Mesenchymal stem cell (in vitro differentiated cells and primary cell): ENCODE data around the gene VARS1.
"Not testable (repeated sequence)": the region's sequence is repeated elsewhere in the genome, so short reads cannot be mapped to it uniquely, and the experiment has no call there.

ENCODE experiments used
- DNase-seq: peaks from one replicate; pipeline ENCODE4 v3.0.0-alpha.2; 2013
- H2AFZ ChIP-seq: one replicate; pipeline ENCODE4 v1.6.1; 2013; ENCODE audit warnings: low read depth, mild to moderate bottlenecking, control low read depth, inconsistent platforms, low read length, moderate library complexity
- H2AK5ac ChIP-seq: 2 replicates; pipeline ENCODE4 v1.6.1; 2013; ENCODE audit warnings: low read length, moderate library complexity, mild to moderate bottlenecking, inconsistent platforms; ENCODE audit not compliant: severe bottlenecking
- H2BK120ac ChIP-seq: one replicate; pipeline ENCODE4 v1.6.1; 2013; ENCODE audit warnings: low read depth, mild to moderate bottlenecking, inconsistent platforms, low read length, moderate library complexity
- H2BK12ac ChIP-seq, 2 experiments: one replicate each; pipeline ENCODE4 v1.6.1; 2013; ENCODE audit warnings: inconsistent platforms in 2 of 2, low read length in 2 of 2, mild to moderate bottlenecking in 2 of 2, moderate library complexity in 2 of 2, control low read depth in 1 of 2
- H2BK15ac ChIP-seq: one replicate; pipeline ENCODE4 v1.6.1; 2013; ENCODE audit warnings: mild to moderate bottlenecking, low read depth, inconsistent platforms; ENCODE audit not compliant: poor library complexity, severe bottlenecking
- H2BK5ac ChIP-seq: 2 replicates; pipeline ENCODE4 v1.6.1; 2013; ENCODE audit warnings: low read depth, mild to moderate bottlenecking, low read length, control low read depth, inconsistent platforms; ENCODE audit not compliant: poor library complexity, severe bottlenecking
- H3K14ac ChIP-seq, 2 experiments: one replicate each; pipeline ENCODE4 v1.6.1; 2013; ENCODE audit warnings: inconsistent platforms in 2 of 2, low read length in 2 of 2, control low read depth in 1 of 2, mild to moderate bottlenecking in 1 of 2, moderate library complexity in 1 of 2
- H3K18ac ChIP-seq, 2 experiments: one replicate each; pipeline ENCODE4 v1.6.1; 2013; ENCODE audit warnings: inconsistent platforms in 2 of 2, low read length in 2 of 2, control low read depth in 1 of 2, low read depth in 1 of 2, mild to moderate bottlenecking in 1 of 2
- H3K23ac ChIP-seq, 2 experiments: one replicate each; pipeline ENCODE4 v1.6.1; 2013; ENCODE audit warnings: inconsistent platforms in 2 of 2, low read length in 2 of 2, mild to moderate bottlenecking in 2 of 2, moderate library complexity in 2 of 2, control low read depth in 1 of 2
- H3K27ac ChIP-seq: 2 replicates; pipeline ENCODE4 v1.5.1; 2013; ENCODE audit warnings: mild to moderate bottlenecking, moderate library complexity, low read length, control low read depth, inconsistent platforms; ENCODE audit not compliant: poor library complexity, severe bottlenecking
- H3K27me3 ChIP-seq, 2 experiments: 2 replicates each; pipeline versions ENCODE4 v1.6.1 to v1.7.0; 2013; ENCODE audit warnings: low read length in 2 of 2, mild to moderate bottlenecking in 2 of 2, moderate library complexity in 2 of 2, control low read depth in 1 of 2, inconsistent platforms in 1 of 2; ENCODE audit not compliant: control insufficient read depth in 1 of 2, insufficient read depth in 1 of 2
- H3K36me3 ChIP-seq, 2 experiments: 2 replicates each; pipeline versions ENCODE4 v1.6.1 to v1.7.0; 2013; ENCODE audit warnings: low read length in 2 of 2, control low read depth in 1 of 2, inconsistent platforms in 1 of 2, low read depth in 1 of 2, mild to moderate bottlenecking in 1 of 2; ENCODE audit not compliant: insufficient read depth in 2 of 2, control insufficient read depth in 1 of 2
- H3K4ac ChIP-seq, 2 experiments: one replicate each; pipeline ENCODE4 v1.6.1; 2013; ENCODE audit warnings: inconsistent platforms in 2 of 2, low read length in 2 of 2, mild to moderate bottlenecking in 2 of 2, moderate library complexity in 2 of 2, control low read depth in 1 of 2, low read depth in 1 of 2
- H3K4me1 ChIP-seq: 2 replicates; pipeline ENCODE4 v1.6.1; 2013; ENCODE audit warnings: low read depth, low read length, control low read depth; ENCODE audit not compliant: control insufficient read depth, insufficient read depth
- H3K4me2 ChIP-seq: 2 replicates; pipeline ENCODE4 v1.6.1; 2013; ENCODE audit warnings: low read length, mild to moderate bottlenecking, inconsistent platforms; ENCODE audit not compliant: poor library complexity, severe bottlenecking
- H3K4me3 ChIP-seq, 2 experiments: 2 replicates each; pipeline versions ENCODE4 v1.5.1 to v1.7.0; 2013; ENCODE audit warnings: low read length in 2 of 2, mild to moderate bottlenecking in 2 of 2, control low read depth in 1 of 2, low read depth in 1 of 2; ENCODE audit not compliant: insufficient read depth in 1 of 2
- H3K79me1 ChIP-seq: replicated peaks from 2 replicates; pipeline ENCODE4 v1.6.1; 2013; ENCODE audit warnings: mild to moderate bottlenecking, control low read depth, low read length, inconsistent platforms; ENCODE audit not compliant: poor library complexity, severe bottlenecking
- H3K9ac ChIP-seq: 2 replicates; pipeline ENCODE4 v1.7.0; 2013; ENCODE audit warnings: mild to moderate bottlenecking, low read length, moderate library complexity
- H3K9me3 ChIP-seq: 2 replicates; pipeline ENCODE4 v1.7.0; 2013; ENCODE audit warnings: mild to moderate bottlenecking, low read length; ENCODE audit not compliant: control insufficient read depth
- H4K8ac ChIP-seq: one replicate; pipeline ENCODE4 v1.6.1; 2013; ENCODE audit warnings: inconsistent platforms, mild to moderate bottlenecking, low read length, moderate library complexity
- H4K91ac ChIP-seq: one replicate; pipeline ENCODE4 v1.6.1; 2013; ENCODE audit warnings: mild to moderate bottlenecking, low read length, inconsistent platforms
- whole genome bisulfite sequencing: methylation state at CpG from one replicate; pipeline ENCODE4 v1.1.7; 2013; ENCODE audit warnings: mixed read lengths; 5-methylcytosine and 5-hydroxymethylcytosine counted together

The VARS1 gene

DNA sequence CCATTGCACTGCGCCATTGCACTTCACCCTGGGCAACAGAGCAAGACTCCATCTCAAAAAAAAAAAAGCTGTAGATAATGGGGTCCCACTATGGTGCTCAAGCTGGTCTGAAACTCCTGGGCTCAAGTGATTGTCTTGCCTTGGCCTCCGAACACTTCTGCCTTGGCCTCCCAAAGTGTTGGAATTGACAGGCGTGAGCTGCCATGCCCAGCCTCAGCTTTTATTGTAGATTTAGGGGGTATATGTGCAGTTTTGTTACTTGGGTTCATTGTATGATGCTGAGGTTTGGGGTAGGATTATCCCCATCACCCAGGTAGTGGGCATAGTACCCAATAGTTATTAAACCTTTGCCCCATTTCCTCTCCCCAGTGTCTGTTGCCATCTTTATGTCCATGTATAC, 43.4 kb upstream of the VARS1 start:
- Histone ChIP-seq H2BK5ac (no peak overlapping the region), H4K8ac (no peak overlapping the region), H2BK15ac (no peak overlapping the region), H3K9ac (no peak overlapping the region), H3K23ac (no peak overlapping the region), H3K27ac (no peak overlapping the region), H2BK12ac (no peak overlapping the region), H3K4me2 (peak overlapping the region; percentile 63), H3K14ac (no peak overlapping the region), H3K9me3 (no peaks in the 10 kb centered on the region), H3K18ac (no peak overlapping the region), H3K36me3 (peaks cover 51 to 57% of the 10 kb centered on the region in 2 experiments), H2BK120ac (no peak overlapping the region), H2AFZ (no peak overlapping the region), H3K4me3 (no peak overlapping the region), H3K79me1 (peaks cover 6% of the 10 kb centered on the region), H2AK5ac (no peak overlapping the region), H3K4me1 (peaks cover 18% of the 10 kb centered on the region), H3K4ac (no peak overlapping the region), H4K91ac (no peak overlapping the region), H3K27me3 (no peaks in the 10 kb centered on the region)
- 100% methylated on average over 3 of the region's 3 CpGs for WGBS
- no peak for DNase-seq

GRCh38 chr6:31838114-31838553, 42.6 kb upstream of the VARS1 start:
- H3K79me1 ChIP-seq, H2BK5ac ChIP-seq, DNase-seq, H3K4ac ChIP-seq, H4K91ac ChIP-seq, H3K14ac ChIP-seq, H3K27ac ChIP-seq, H2BK12ac ChIP-seq, H2AK5ac ChIP-seq, H4K8ac ChIP-seq, H3K9me3 ChIP-seq, H2AFZ ChIP-seq, H3K18ac ChIP-seq, H2BK120ac ChIP-seq, H2BK15ac ChIP-seq, H3K23ac ChIP-seq, H3K27me3 ChIP-seq: not testable (repeated sequence)
- H3K9ac ChIP-seq = peak overlapping the region; percentile 98
- peaks cover 51 to 56% of the 10 kb centered on the region in 2 experiments for H3K36me3 ChIP-seq
- H3K4me1 ChIP-seq = peaks cover 18% of the 10 kb centered on the region
- peak overlapping the region; percentile 98 for H3K4me2 ChIP-seq
- H3K4me3 ChIP-seq = peak overlapping the region; percentile 30 to 100
- WGBS = 89% methylated on average over 9 of the region's 9 CpGs

DNA sequence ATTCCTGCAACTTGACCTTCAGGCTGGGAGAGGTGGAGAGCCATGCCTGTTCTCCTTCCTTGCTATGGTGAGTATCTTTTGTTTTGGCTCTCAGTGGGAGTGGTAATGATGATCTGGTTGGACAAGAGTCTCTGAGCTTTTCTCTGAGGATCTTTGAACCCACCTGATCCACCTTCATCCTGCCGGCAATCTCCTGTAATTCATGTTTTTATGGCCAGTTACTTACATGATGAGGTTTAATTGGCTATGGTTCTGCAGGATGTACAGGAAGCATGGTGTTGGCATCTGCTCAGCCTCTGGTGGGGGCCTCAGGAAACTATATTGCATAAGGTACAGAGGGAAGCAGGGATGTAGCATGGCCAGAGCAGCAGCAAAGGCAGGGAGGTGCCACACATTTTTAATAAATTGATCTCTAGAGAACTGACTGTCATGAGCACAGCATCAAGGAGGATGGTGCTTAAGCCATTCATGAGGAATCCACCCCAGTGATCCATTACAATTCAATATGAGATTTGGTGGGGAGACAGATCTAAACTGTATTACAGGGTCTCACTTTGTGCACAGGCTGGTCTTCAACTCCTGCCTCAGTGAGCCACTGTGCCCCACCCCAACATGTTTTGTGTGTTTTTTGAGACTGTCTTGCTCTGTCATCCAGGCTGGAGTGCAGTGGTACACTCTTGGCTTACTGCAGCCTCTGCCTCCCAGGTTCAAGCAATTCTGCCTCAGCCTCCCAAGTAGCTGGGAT, 42.0 kb upstream of the VARS1 start:
- H3K4me3 ChIP-seq = peak overlapping the region; percentile 30 to 100
- H2BK5ac ChIP-seq = no peak overlapping the region
- peaks cover 18% of the 10 kb centered on the region for H3K4me1 ChIP-seq
- no peak overlapping the region for H2AFZ ChIP-seq
- no peak overlapping the region for H3K18ac ChIP-seq
- H3K27ac ChIP-seq = no peak overlapping the region
- no peak overlapping the region for H4K91ac ChIP-seq
- DNase-seq = no peak
- H2BK12ac ChIP-seq = no peak overlapping the region
- H2AK5ac ChIP-seq = no peak overlapping the region
- H3K36me3 ChIP-seq = peaks cover 51% of the 10 kb centered on the region in 2 experiments
- H3K79me1 ChIP-seq = peaks cover 9% of the 10 kb centered on the region
- no peak overlapping the region for H2BK120ac ChIP-seq
- no CpG with 5 or more reads among the region's 1 CpG for WGBS
- no peaks in the 10 kb centered on the region for H3K9me3 ChIP-seq
- no peak overlapping the region for H4K8ac ChIP-seq
- peak overlapping the region; percentile 98 for H3K4me2 ChIP-seq
- no peak overlapping the region for H3K4ac ChIP-seq
- H3K23ac ChIP-seq = no peak overlapping the region
- H2BK15ac ChIP-seq = no peak overlapping the region
- H3K9ac ChIP-seq = peak overlapping the region; percentile 98
- no peaks in the 10 kb centered on the region for H3K27me3 ChIP-seq
- H3K14ac ChIP-seq = peak overlapping the region in 1 of 2 experiments; percentile 48

DNA sequence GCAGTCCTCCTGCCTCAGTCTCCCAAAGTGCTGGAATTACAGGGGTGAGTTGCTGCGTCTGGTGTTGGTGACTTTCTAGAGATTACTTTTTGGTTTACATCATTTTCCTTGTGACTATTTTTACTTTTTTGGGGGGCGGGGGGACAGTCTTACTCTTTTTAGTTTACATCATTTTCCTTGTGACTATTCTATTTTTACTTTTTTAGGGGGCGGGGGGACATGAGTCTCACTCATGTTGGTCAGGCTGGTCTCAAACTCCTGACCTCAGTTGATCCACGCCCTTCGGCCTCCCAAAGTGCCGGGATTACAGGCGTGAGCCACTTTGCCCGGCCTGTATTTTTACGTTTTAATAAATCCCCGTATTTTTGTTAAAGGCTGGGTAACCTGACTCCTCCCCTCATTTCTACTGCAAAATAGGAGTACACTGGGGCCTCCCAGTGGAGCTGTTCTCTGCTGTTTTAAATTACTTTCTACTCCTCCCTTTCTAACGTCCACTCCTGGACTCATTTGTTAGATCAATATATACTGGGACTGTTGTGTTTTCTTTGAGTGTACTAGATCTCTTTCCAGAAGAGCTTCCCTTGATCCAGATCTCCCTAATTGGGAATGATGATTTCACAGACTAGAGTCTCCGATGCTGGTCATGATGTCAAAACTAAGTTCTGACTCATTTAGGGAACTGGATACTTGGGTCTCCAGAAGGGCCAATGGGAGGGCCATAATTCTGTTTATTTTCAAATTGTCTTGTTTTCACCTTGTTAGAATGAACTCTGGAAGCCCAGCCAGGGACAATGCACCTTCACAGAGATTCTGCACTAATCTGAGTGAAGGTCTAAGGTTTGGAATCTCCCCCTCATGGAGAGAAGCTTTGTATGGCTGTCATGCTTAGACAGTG, 41.2 kb upstream of the VARS1 start:
- H3K14ac ChIP-seq = peak overlapping the region in 1 of 2 experiments; percentile 48
- H3K4me2 ChIP-seq = peak overlapping the region; percentile 98
- no peak overlapping the region for H3K23ac ChIP-seq
- no peak overlapping the region for H2BK15ac ChIP-seq
- peak overlapping the region; percentile 30 for H3K27ac ChIP-seq
- peaks cover 9% of the 10 kb centered on the region for H3K79me1 ChIP-seq
- H3K9me3 ChIP-seq = no peaks in the 10 kb centered on the region
- peak overlapping the region; percentile 51 to 100 for H3K4me3 ChIP-seq
- WGBS = 13% methylated on average over 10 of the region's 12 CpGs
- no peak overlapping the region for H2BK120ac ChIP-seq
- no peak overlapping the region for H2AFZ ChIP-seq
- H2AK5ac ChIP-seq = no peak overlapping the region
- peaks cover 44 to 51% of the 10 kb centered on the region in 2 experiments for H3K36me3 ChIP-seq
- peaks cover 18% of the 10 kb centered on the region for H3K4me1 ChIP-seq
- H2BK12ac ChIP-seq = no peak overlapping the region
- H4K8ac ChIP-seq = no peak overlapping the region
- H2BK5ac ChIP-seq = no peak overlapping the region
- peak overlapping the region in 1 of 2 experiments; percentile 11 for H3K18ac ChIP-seq
- no peak overlapping the region for H4K91ac ChIP-seq
- H3K27me3 ChIP-seq = no peaks in the 10 kb centered on the region
- peak; percentile 68 for DNase-seq
- peak overlapping the region; percentile 98 for H3K9ac ChIP-seq
- no peak overlapping the region for H3K4ac ChIP-seq
